ENCODE data around the gene COL27A1. TPM values are rescaled to one million over a fixed set of nuclear protein-coding genes. Genes with fewer than 3 reads are reported as not detected.

The COL27A1 gene
- total RNA-seq, 1 donor from 2014 or later: 13.0 TPM

DNA sequence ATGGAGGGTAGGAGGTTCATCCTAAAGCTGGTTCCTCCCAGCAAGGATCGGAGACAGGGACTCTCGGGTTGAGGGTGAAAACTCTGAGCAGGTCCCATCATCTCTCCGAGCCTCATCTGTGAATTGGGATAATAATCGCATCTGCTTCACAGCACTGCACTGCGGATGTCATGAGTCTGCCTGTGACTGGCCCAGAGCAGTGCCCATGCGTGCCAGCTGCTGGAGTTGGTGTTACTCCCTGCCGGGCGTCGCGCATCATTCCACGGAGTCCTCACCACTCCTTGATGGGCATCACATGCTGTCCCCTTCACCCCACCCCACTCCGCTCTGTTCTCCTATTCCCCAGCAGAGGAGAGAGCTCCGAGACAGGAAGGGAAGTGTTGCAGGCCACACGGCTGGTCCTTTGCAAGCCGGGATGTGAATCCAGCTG lies 132.4 kb downstream of the COL27A1 start:
- ATAC-seq: no peak
- intact Hi-C loops (cut with DNase I): no loop called here

DNA sequence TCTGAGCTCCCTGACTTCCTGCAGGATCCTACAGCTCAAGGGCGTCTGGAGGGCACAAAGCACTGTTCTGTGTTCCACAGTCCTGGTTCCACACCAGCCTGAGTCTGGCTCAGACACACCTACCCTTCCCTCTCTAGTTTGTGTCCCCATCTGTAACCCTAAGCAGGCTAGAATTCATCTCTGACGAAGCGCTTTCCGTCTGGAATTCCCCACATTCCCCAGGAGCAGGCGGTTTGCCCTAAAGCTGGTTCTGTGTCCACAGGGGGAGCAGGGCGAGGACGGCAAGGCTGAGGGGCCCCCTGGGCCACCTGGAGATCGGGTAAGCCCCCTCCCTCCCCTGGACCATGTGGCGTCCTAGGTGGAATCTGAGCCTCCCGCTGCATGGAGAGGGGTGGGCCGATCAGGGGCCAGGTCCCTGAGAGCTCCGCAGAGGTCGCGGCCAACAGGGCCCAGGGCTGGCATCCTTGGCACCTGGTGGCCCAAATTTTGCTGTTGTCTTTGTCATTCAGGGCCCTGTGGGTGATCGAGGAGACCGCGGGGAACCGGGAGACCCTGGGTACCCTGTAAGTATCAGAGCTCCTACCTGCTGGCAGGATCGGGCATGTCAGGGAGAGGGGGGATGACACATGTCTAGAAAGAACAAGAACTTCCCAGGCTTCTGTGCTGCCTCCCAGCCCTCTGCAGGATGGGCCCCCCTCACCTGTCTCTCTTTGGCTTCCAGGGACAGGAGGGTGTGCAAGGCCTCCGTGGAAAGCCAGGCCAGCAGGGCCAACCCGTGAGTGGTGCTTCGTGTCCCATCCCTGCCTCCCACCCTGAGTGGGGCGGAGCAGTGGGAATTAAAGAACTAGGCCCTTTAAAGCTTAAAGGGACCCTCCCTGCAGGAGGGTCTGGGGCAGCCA lies 133.1 kb downstream of the COL27A1 start:
- TF ChIP-seq, protein P1, sequence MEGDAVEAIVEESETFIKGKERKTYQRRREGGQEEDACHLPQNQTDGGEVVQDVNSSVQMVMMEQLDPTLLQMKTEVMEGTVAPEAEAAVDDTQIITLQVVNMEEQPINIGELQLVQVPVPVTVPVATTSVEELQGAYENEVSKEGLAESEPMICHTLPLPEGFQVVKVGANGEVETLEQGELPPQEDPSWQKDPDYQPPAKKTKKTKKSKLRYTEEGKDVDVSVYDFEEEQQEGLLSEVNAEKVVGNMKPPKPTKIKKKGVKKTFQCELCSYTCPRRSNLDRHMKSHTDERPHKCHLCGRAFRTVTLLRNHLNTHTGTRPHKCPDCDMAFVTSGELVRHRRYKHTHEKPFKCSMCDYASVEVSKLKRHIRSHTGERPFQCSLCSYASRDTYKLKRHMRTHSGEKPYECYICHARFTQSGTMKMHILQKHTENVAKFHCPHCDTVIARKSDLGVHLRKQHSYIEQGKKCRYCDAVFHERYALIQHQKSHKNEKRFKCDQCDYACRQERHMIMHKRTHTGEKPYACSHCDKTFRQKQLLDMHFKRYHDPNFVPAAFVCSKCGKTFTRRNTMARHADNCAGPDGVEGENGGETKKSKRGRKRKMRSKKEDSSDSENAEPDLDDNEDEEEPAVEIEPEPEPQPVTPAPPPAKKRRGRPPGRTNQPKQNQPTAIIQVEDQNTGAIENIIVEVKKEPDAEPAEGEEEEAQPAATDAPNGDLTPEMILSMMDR (IDR thresholded peaks at IDR 0.05): no peak
- Histone ChIP-seq H3K27ac (no peak overlapping the region), H3K27me3 (ENCODE audit: low read depth) (no peaks in the 10 kb centered on the region), H3K4me1 (no peaks in the 10 kb centered on the region), H3K36me3 (peaks cover 6% of the 10 kb centered on the region), H3K4me3 (no peak overlapping the region), H3K9me3 (no peaks in the 10 kb centered on the region)
- ATAC-seq (peak; percentile 11 to 17), DNase-seq (peak; percentile 37)
- intact Hi-C loops (cut with DNase I): no loop called here

More for the DNA sequence above, 132.4 kb downstream of the COL27A1 start:
- TF ChIP-seq, protein P1 (IDR thresholded peaks at IDR 0.05): no peak
- DNase-seq: peak; percentile 39
- Histone ChIP-seq H3K4me3 (no peak overlapping the region), H3K27ac (no peak overlapping the region), H3K4me1 (no peaks in the 10 kb centered on the region), H3K36me3 (peaks cover 6% of the 10 kb centered on the region), H3K27me3 (ENCODE audit: low read depth) (no peaks in the 10 kb centered on the region), H3K9me3 (no peaks in the 10 kb centered on the region)

DNA sequence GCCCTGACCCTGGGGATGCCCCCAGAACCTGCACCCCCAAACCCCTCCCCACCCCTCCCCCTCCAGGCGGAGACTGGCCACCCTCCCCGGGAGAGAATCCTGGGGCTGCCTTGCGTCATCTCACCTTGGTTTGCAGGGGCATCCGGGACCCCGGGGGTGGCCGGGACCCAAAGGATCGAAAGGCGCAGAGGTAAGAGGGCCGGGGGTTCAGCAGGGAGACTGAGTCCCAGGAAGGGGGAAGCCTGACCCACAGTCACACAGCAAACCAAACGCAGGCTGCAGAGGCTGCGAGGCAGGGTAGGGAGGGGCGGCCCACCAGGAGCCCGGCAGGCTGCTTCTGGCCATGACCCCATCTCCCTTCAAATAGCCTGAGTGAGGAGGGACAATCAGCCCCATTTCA lies 133.8 kb downstream of the COL27A1 start:
- peaks cover 6% of the 10 kb centered on the region for H3K36me3 ChIP-seq
- H3K4me3 ChIP-seq: no peak overlapping the region
- H3K27me3 ChIP-seq (ENCODE audit: low read depth): no peaks in the 10 kb centered on the region
- intact Hi-C loops (cut with DNase I): no loop called here
- no peak for ATAC-seq
- TF ChIP-seq, protein P1 (IDR thresholded peaks at IDR 0.05): no peak
- H3K4me1 ChIP-seq: no peaks in the 10 kb centered on the region
- H3K9me3 ChIP-seq: no peaks in the 10 kb centered on the region
- no peak overlapping the region for H3K27ac ChIP-seq
- DNase-seq: peak; percentile 22

DNA sequence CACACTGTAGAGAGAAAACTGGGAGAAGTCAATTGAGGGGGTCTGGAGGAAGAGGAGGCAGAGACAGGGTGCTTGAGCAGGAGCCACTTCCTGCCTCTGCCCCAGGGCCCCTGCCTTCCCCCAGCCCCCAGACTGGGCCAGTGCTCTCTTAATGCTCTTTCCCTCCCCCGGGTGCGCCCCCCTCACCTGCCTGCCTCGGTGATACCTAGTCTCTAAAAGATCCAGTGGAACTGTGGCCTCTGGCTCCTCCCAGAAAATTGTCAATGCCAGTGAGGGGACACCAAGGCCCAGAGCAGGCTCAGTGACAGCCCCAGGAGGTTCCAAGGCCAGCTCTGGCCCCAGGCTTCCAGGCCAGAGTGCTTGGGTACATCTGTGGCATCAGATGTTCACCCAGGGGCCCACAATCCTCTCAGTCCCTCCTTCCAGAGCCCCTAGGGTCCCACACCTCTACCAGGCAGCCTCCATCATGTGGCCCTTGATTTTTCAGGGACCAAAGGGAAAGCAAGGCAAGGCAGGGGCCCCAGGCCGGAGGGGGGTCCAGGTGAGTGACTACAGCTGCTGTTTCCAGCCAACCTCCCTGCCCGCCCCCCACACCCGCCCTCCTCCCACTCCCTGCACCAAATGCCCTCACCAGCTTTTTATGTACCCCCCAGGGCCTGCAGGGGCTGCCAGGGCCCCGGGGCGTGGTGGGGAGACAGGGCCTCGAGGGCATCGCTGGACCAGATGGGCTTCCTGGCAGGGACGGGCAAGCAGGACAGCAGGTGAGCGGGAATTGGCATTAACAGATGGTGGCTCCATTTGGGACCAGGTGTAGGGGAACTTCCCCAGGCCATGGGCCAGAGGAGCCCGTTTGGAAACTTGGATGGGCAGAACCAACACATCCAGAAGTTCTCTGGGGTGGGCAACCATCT lies 134.5 kb downstream of the COL27A1 start:
- peaks cover 4% of the 10 kb centered on the region for H3K9me3 ChIP-seq
- H3K27ac ChIP-seq: no peak overlapping the region
- H3K4me1 ChIP-seq: no peaks in the 10 kb centered on the region
- TF ChIP-seq, protein P1 (IDR thresholded peaks at IDR 0.05): no peak
- peaks cover 6% of the 10 kb centered on the region for H3K36me3 ChIP-seq
- no peak overlapping the region for H3K4me3 ChIP-seq
- DNase-seq: peak; percentile 32
- intact Hi-C loops (cut with DNase I): loop anchor here (10.0 kb wide), 1 partner anchor 185 kb away; no protein-coding TSS in a partner anchor
- no peak for ATAC-seq
- no peaks in the 10 kb centered on the region for H3K27me3 ChIP-seq (ENCODE audit: low read depth)

DNA sequence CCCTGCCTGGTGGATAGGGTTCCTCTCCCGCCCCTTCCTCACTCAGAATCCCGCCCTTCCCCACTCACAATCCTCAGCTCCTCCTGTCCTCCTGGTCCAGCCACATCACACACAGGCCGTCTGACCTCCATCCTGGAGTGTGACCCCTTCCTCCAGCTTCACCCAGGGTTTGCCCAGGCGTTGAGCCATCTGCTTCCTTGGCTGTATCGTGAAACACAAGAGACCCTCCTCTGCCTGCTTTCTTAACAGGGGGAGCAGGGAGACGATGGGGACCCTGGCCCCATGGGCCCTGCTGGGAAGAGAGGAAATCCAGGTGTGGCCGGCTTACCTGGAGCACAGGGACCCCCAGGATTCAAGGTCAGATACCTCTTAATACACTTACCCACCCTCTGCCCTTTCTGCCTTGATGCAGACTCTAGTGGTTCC lies 135.2 kb downstream of the COL27A1 start:
- ATAC-seq (no peak), DNase-seq (peak; percentile 32)
- no peaks in the 10 kb centered on the region for H3K4me1 ChIP-seq
- H3K9me3 ChIP-seq: peaks cover 4% of the 10 kb centered on the region
- H3K36me3 ChIP-seq: peaks cover 6% of the 10 kb centered on the region
- no peak overlapping the region for H3K4me3 ChIP-seq
- H3K27me3 ChIP-seq (ENCODE audit: low read depth): no peaks in the 10 kb centered on the region
- no peak overlapping the region for H3K27ac ChIP-seq
- TF ChIP-seq, protein P1 (IDR thresholded peaks at IDR 0.05): no peak
- intact Hi-C loops (cut with DNase I): loop anchor here (10.0 kb wide), 1 partner anchor 186 kb away; no protein-coding TSS in a partner anchor
